TTC549 (cell line): Measurements from ENCODE around the gene SPNS1.
"Not testable (repeated sequence)": the region's sequence is repeated elsewhere in the genome, so short reads cannot be mapped to it uniquely, and the experiment has no call there.

Source experiments
- FAIRE-seq: peaks from 2 replicates; lab custom pipeline; 2012; peaks lifted over from hg19 to GRCh38; lab: Jason Lieb, UNC

The SPNS1 gene

DNA sequence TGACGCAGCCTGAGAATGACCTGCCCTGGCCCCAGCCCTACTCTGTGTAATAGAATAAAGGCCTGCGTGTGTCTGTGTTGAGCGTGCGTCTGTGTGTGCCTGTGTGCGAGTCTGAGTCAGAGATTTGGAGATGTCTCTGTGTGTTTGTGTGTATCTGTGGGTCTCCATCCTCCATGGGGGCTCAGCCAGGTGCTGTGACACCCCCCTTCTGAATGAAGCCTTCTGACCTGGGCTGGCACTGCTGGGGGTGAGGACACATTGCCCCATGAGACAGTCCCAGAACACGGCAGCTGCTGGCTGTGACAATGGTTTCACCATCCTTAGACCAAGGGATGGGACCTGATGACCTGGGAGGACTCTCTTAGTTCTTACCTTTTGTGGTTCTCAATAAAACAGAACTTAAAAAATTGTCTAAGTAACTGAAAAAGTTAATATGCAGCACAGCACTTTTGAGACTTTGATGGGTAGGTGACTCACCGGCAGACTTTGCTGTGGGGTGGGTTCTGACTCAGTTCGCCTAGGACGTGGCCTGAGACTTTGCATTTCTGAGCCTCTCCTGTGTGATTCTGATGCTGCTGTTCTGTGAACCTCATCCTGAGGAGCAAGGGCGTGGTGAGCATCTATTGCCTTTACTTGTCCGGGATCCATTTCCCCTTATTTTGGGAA lies 15.9 kb downstream of the SPNS1 start:
- FAIRE-seq = no peak

DNA sequence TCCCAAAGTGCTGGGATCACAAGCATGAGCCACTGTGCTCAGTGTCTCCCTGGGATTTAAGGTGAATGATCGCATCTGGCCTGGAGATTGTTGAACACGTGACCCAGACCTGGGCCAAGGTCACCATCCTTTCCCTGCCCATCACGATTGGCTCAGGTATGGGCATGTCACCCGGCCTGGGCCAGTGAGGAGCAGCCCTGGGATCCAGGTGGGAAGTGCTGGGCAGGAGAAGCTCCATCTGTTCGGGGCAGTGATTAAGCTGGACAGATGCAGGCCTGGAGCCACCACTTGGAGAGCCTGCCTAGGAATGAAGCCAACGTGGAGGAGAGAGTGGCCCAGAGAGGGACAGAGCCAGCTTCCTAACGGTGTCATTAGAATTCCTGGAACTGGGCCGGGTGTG lies 17.1 kb downstream of the SPNS1 start:
- FAIRE-seq = no peak

DNA sequence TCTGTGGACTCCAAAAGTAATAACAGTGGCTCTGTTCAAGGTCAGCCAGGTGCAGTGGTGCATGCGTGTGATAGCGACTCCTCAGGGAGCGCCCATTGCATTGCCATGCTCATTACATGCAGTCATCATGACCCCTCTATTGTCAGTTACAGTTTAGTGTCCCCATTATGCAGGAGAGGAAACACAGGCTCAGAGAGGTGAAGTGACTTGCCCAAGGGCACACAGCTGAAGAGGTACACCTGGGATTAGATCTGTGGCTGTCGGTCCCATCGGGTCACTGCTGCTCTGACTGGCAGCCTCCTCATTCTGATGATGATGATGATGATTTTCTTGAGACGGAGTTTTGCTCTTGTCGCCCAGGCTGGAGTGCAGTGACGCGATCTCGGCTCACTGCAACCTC lies 17.9 kb downstream of the SPNS1 start:
- FAIRE-seq = no peak

DNA sequence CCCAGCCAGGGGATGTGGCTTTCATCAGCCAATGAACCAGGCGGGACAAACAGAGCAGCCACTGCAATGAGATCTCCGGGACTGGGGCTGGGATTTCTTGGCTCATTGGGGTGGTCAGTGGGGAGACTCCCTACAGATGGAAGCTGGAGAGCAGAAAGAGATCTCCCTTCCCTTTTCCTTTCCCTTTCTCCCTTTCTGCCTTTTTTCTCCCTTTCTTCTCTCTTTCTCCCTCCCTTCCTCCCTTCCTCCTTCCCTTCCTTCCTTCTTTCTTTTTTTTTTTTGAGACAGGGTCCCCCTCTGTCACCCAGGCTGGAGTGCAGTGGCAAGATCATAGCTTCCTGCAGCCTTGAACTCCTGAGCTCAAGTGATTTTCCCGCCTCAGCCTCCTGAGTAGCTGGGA lies 24.3 kb downstream of the SPNS1 start:
- no peak for FAIRE-seq

DNA sequence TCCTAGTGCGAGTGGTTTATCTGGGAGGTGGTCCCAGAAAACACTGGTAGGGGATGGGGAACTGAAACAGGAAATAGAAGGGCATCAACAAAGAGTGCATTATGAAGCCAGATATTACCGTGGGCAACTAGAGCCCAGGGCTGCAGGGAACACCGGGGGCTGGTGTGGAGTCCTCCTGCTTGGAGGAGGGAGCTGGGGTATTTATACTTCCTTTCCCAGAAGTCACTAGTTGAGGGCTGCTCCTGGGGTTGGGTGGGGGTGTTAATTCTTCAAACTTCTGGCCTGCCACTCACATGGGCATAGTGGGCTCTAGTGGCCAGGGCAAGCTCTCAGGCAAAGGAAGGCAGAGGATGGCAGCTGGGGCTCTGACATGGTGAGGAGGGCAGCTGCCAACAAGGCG lies 25.0 kb downstream of the SPNS1 start:
- no peak for FAIRE-seq

DNA sequence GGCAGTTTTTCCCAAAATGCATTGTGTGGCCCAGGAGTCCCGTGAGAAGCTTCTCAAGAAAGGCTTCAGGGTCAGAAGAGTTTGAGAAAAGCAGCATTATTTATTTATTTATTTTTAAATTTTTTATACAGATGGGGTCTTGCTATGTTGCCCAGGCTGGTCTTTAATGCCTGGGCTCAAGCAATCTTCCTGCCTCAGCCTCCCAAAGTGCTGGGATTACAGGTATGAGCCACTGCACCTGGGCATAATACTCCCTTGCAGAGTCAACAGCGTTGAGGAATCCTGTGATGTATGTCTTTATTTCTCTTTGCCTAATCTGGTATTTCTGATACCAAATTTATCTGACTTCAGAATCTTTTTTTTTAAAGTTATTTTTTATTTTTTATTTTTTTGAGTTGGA lies 25.4 kb downstream of the SPNS1 start:
- no peak for FAIRE-seq

DNA sequence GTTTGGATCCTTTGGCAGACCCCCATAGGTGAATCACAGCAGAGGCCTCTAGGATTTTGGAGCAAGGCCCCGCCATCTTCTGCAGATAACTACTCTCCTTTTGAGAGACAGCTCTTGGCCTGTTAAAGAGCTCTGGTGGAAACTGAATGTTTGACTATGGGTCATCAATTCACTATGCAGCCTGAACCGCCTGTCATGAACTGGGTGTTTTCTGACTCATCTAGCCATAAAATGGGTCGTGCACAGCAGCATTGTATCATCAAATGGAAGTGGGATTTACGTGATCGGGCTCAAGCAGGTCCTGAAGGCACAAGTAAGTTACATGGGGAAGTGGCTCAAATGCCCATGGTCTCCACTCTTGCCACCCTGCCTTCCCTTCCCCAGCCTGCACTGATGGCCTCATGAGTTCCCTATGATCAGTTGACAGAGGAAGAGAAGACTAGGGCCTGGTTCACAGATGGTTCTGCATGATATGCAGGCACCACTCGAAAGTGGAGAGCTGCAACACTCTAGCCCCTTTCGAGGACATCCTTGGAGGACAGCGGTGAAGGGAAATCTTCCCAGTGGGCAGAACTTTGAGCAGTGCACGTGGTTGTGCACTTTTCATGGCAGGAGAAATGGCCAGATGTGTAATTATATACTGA lies 30.0 kb downstream of the SPNS1 start:
- not testable (repeated sequence) for FAIRE-seq

DNA sequence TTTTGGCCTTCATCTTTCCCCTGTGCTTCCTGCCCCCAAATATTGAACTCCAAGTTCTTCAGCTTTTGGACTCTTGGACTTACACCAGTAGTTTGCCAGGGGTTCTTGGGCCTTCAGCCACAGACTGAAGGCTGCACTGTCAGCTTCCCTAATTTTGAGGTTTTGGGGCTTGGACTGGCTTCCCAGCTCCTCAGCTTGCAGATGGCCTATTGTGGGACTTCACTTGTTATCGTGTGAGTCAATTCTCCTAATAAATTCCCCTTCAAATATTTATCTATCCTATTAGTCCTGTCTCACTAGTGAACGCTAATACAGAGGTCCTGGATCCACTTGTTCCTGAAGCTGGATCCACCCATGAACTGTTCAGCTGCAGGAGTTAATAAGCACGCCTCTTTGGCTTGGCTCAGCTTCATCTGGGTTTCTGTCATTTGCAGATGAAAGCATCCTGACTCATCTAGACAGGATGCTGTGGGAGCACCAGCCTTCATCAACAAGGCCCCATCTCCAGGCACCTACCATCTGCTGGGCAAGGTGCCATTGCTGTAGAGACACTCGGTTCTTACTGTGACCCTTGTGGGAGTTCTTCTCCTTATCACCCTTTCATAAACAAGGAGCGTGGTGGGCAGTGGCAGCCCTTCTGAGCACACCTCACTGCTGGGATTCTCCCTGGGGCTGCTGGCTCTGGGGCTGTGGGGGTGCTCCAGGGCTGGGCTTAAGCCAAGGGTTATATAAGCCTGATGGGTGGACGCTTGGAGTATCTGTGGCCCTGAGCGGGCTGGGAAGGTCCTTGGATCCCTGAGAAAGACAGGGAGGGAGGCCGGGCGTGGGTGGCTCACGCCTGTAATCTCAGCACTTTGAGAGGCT lies 33.4 kb downstream of the SPNS1 start:
- no peak for FAIRE-seq

DNA sequence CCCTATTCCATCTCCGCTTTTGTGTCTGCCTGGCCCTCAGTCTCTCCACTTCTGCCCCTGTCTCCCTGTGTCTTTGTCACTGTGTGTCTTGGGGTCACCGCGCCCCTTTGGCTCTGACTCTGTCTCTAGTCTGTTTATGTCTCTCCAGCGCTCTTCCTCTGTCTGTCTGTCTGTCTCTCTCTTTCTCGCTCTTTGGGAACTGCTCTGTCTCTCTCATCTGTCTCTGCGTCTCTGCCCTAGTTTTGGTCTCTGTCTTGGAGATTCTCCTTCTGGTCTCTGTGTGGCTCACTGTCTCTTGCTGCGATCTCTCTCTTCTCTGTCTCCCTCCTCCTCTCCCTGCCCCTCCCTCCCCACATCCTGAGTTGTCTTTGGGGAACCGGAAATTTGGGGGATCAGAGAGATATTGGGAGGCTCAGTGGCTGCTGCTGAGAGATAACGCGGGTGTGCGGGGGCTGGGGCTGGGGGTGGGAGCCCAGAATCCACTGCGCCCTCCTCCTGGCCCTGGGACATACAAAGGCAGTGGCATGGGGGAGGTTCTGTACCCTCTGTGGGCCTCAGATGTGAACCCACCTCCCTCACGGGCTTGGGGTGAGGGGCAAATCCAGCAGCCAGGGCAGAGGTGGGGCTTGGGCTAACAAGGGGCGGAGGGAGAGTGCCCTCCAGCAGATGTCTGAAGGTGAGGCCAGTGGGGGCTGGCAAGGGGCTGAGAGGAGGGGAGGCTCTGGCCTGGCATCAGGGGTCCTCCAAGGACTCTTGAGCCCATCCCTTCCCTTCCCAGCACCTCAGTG lies 34.7 kb downstream of the SPNS1 start:
- no peak for FAIRE-seq

DNA sequence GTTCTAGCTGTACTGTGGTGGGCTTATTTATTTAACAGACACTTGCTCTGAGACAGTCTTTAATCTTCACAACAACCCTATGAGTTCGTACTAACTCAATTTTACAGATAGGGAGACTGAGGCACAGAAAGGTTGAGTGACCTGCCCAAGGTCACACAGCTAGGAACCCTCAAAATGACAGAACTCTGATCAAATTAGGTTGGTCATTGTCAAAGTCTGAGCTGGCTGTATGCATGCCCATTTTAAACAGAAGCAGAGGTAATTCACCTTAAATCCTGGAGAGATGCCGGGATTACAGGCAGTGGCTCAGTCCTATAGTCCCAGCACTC lies 35.2 kb downstream of the SPNS1 start:
- FAIRE-seq = no peak

DNA sequence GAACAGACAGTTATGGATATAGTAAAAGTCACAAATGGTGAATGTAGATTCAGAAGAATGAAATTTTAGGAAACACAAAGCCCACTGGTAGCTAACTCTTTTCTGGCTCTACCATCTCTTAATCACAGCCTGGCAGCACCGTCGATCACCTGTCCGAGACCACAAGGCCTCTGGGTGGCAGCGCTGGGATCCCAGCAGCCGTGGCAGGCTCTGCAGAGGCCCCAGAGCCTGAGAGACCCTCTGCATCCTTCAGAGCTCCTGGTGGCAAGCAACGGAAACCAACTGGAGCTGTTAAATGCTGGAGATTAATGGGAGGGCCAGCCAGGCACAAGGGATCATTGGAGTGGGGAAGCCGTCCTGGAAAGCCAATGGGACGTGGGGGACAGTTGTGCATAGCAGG lies 36.5 kb downstream of the SPNS1 start:
- no peak for FAIRE-seq

DNA sequence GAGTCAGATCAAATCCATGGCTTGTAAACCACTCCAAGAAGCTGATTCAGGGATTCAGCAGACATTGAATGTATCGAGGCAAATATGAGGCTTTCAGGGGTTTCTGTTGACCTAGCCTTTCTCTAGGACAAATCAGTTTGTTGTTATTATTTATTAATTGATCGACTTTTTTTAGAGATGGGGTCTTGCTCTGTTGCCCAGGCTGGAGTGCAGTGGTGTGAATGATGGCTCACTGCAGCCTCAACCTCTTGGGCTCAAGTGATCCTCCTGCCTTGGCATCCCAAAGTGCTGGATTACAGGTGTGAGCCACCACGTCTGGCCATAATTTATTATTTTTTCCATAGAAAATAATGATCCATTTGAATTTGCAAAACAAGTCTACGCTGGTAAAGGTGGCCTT lies 37.3 kb downstream of the SPNS1 start:
- no peak for FAIRE-seq

DNA sequence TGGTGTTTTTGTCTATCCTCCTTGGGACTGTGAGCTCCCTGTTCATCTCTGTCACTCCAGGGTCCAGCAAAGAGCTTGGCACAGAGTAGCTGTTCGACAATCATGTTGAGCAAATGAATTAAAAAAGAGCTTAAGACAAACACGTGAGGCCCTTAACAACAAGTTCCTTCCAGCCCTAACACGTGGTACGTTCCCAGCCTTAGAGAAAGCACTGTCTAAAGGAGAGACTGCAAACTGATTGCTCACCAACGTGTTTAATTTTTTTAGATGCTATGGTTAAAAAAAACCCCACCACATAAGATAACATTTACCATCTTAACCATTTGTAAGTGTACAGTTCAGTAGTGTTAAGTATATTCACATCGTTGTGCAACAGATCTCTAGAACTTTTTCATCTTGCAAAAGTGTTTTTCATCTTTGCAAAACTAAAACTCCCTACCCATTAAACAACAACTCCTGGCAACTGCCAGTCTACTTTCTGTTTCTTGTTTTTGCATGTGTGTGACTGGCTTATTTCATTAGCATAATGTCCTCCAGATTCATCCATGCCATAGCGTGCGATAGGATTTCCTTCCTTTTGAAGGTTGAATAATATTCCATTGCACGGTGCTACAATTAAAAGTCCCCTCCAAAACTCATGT lies 38.5 kb downstream of the SPNS1 start:
- FAIRE-seq = no peak

DNA sequence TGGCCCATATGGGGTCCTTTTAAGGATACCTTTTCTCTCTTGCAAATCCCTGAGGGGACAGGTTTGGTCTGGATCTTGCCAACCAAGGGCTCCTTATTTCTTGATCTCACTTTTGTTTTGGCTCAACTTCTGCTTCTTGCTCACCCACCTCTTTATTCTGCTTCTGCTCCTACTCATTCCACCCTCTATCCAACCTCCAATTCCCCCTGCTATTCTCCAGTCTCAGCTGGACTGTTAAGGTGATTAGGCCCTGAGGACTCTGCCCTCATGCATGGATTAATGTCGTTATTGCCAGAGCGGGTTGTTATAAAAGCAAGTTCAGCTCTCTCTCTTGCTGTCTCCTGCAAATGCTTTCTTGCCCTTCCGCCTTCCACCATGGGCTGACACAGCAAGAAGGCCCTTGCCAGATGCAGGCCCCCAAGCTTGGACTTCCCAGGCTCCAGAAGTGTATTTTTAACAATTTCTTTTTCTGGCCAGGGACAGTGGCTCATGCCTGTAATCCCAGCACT lies 40.0 kb downstream of the SPNS1 start:
- no peak for FAIRE-seq

DNA sequence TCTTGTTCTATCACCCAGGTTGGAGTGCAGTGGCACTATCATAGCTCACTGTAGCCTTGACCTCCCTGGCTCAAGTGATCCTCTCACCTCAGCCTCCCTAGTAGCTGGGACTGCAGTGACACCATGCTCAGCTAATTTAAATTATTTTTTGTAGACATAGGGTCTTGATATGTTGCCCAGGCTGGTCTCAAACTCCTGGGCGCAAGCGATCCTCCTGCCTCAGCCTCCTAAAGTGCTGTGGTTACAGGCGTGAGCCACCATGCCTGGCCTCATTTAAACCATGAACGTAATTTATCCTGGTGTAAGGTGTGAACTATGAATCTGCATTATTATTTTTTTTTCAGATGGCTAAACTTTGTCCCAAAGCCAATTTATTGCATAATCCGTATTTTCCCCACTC lies 47.6 kb downstream of the SPNS1 start:
- FAIRE-seq = no peak

DNA sequence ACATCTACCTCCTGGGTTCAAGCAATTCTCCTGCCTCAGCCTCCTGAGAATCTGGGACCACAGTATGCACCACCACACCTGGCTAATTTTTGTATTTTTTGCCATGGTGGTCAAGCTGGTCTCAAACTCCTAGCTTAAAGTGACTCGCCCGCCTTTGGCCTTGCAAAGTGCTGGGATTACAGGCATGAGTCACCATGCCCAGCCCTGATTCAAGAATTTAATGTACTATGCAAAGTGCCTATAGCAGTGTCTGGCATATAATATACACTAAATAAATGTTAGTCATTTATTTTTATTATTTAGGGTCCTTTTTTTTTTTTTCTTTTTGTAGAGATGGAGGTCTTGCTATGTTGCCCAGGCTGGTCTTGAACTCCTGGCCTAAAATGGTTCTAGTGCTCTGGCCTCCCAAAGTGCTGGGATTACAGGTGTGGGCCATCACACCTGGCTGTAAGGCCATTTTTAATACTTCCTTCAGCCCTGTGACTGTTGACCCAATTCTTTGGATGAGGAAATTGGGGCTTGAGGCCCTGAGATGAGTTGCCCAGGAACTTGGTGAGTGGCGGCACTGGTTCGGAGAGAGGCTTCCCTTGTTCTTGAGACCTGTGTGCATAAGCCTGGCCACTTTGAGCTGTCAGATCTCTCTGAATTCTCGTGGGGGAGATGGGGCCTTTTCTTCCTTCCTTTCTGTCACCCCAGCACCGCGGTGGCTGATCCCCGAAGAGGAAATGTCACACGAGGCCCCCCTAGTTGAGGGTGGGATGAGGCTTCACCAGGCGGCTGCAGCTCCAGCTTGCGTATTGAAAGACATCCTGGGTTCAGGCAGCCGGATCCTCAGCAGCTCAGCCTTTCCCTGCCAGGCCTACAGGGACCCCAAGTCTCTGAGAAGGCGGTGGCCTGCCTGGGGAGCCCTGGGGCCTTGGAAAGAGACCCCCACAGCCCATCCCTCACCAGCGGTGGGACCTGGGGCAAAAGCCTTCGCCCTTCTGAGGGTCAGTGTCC lies 49.0 kb downstream of the SPNS1 start:
- no peak for FAIRE-seq

DNA sequence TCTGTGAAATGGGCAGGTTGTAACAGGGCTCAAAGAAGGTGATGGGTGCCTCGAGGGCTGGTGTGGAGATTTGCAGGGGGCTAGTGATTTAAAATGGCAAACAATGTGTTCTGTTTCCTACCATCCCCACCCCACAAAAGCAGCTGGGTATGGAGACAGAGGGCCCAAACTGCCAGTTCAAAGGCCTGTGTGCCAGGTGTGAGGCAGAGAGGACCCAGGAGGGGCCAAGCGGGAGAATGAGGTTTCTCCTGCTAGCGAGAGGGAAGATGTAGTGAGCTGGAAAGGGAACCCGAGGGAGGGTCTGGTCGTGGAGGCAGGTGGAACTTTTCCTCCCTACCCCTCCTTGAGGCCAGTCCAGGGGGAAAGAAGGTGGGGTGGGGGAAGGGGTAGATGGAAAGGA lies 49.7 kb downstream of the SPNS1 start:
- FAIRE-seq = no peak

DNA sequence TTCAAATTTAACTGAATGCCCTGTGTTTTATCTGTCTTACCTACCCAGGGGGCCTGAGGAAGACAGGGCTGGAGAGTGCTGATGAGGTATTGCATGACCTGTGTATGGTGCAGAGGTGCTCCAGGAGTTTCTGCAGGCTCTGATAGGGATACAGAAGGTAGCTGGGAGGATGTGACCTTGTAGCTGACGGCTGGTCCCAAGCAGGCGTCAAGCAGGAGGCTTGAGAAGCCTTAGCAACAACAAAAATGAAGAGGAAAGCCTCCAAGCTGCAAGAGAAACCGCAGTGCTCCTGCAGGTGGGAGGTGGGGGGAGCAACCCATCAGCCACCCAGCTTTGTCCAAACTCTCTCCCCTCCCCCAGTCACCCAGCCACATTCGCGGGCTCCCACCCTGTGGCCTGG lies 50.6 kb downstream of the SPNS1 start:
- no peak for FAIRE-seq

DNA sequence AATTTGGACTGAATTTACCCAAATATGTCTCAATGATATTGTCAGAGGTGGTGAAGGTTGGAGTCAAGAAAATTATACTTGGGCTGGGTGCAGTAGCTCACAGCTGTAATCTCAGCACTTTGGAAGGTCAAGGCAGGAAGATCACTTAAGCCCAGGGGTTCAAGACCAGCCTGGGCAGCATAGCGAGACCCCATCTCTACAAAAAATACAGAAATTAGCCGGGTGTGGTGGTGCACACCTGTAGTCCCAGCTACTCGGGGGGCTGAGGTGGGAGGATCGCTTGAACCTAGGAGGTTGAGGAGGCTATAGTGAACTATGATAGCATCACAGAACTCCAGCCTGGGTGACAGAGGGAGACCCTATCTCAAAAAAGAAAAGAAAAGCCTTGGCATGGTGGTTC lies 51.2 kb downstream of the SPNS1 start:
- no peak for FAIRE-seq

DNA sequence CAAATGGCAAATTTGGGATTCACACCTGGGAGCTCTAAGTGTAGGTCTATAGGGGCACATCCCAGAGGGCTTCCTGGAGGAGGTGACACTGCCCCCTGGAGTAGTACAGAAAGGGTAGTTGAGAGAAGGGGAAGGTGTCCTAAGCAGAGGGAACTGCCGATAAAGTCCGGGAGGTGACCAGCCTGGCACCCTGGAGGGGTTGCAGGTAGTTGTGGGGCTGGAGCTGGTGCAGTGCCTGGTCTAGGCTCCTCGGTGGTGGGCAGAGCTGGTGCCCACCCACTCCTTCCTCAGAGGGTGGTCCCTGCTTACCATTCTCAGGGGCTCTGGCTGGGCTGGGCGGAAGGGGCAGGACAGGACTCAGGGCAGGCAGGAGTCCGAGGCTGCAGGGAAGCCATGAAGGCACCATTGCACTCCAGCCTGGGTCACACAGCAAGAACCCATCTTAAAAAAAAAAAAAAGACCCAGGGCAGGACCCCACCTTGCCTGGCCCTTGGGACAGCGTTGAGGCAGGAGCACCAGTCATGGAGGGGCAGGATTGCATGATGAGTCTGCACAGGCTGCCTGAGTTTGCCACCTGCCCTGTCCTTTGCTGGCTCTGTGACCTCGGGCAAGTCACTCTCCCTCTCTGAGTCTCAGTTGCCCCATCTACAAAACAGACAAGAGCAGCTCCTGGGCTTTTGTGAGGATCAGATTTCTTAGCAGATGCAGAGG lies 54.0 kb downstream of the SPNS1 start:
- no peak for FAIRE-seq
